ENCODE measurements around the gene LSM10.

Gene LSM10

DNA sequence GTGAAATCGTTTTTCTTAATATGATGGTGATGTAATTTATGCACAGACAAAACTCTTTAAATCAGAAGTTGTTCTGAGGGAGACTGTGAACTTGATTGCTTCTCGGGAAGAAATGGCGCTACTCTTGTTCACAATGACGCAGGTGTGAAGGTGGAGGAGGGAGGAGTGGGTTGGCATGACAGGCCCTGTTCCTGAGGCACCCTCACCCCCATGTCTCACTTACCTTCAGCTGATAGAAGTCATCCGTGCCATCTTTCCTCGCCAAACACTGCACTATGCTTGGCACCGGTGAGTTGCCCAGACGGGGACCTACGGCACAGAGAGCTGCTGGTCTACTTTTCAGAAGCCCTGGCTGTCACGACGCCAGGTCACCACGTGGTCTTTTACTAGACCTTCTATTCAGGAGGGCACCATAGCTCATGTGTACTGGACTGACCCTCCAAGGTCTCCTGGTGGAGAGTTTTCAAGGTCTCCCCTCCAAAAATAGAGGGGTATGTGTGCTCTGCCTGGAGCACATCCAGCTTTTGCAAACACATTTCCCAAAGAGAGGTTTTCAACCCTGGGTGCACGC is 39.1 kb downstream of the LSM10 start:
- no peak overlapping the region for H3K27ac ChIP-seq
- TF ChIP-seq, protein P1, sequence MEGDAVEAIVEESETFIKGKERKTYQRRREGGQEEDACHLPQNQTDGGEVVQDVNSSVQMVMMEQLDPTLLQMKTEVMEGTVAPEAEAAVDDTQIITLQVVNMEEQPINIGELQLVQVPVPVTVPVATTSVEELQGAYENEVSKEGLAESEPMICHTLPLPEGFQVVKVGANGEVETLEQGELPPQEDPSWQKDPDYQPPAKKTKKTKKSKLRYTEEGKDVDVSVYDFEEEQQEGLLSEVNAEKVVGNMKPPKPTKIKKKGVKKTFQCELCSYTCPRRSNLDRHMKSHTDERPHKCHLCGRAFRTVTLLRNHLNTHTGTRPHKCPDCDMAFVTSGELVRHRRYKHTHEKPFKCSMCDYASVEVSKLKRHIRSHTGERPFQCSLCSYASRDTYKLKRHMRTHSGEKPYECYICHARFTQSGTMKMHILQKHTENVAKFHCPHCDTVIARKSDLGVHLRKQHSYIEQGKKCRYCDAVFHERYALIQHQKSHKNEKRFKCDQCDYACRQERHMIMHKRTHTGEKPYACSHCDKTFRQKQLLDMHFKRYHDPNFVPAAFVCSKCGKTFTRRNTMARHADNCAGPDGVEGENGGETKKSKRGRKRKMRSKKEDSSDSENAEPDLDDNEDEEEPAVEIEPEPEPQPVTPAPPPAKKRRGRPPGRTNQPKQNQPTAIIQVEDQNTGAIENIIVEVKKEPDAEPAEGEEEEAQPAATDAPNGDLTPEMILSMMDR (conservative IDR thresholded peaks at IDR 0.05) = no peak
- no peak for TF ChIP-seq ZFX (IDR thresholded peaks at IDR 0.05)

DNA sequence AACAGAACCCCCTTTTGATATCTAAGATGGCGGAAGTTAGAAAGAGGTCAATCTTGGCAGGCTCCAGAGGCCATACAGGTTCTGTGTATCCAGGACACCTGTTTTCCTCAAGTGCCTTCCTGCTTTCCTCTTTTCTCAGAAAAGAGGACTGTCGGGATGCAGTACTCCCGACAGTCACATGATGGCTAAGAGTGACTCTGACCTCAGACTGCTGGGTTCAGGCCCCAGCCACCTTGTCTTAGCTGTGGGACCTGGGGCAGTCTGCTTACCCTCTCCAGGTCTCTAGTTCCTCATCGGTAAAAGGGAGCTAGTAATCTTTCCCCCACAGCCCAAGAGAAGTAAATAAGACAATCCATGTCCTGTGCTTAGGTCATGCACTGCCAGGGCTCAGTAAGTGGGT is 41.9 kb downstream of the LSM10 start:
- TF ChIP-seq, protein P1 (conservative IDR thresholded peaks at IDR 0.05) = no peak
- no peak for TF ChIP-seq ZFX (IDR thresholded peaks at IDR 0.05)
- no peak overlapping the region for H3K27ac ChIP-seq

DNA sequence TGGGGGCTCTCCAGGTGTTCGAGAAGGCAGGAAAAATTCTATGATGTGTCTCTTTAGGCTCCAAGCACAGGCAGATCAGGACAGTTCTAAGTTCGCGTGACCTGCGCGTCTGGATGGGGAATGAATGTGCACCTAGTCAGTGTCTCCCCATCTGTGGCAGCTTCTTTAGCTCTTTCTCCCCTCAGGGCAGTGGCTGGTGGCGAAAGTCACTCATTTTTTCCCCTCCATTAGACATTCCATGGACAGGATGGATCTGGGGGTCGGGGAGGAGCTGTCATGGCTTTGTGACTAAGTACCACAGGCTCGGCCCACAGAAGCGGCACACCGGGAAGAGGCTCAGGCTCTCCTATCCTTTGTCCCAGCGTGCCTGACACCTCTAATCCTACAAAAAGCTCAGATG is 43.2 kb downstream of the LSM10 start:
- no peak for TF ChIP-seq ZFX (IDR thresholded peaks at IDR 0.05)
- TF ChIP-seq, protein P1 (conservative IDR thresholded peaks at IDR 0.05) = no peak
- no peak overlapping the region for H3K27ac ChIP-seq

DNA sequence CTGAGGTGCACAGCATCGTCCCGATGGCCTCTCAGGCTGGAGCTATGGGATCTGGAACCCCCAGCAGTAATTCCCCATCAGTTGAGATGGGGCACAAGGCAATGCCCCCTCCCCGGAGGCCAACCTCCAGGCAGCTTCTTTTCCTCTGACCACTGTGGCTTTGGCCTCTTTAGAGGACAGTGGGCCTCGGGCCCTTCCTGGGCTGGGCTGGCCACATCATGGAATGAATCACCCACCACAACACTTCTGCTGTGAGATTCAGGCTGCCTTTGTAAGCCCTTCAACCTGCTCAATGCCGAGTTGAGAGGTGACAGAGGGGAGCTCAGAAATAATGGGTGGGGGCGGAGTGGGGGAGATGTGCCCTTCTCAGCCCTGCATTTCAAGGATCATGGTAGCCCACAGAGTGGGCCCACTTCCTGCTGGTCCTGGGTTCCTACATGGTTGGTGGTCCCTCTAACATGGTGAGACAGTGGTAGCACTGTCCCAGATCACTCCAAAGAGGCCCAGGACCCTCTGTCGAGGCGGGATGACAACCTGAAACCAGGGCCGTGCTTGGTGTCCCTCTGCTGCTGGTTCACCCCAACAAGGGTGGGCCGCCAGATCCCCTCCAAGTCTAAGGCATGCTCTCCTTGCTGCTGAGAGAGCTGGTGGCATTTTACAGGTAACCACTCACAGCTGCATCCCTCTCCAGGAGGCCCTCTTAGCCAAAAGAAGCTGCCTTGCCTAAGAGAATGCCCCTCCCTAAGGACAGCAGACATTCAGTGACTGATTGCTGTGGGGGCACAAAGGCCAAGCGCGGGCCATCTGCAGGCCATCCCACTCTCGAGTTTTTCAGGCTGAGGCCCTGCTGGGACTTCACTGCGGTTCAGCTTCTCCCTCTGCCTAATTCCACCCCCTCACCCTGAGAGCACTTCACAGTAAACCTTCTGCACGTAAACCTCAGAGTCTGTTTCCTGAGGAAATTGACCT is 44.5 kb downstream of the LSM10 start:
- no peak overlapping the region for H3K27ac ChIP-seq
- TF ChIP-seq ZFX (IDR thresholded peaks at IDR 0.05) = no peak

DNA sequence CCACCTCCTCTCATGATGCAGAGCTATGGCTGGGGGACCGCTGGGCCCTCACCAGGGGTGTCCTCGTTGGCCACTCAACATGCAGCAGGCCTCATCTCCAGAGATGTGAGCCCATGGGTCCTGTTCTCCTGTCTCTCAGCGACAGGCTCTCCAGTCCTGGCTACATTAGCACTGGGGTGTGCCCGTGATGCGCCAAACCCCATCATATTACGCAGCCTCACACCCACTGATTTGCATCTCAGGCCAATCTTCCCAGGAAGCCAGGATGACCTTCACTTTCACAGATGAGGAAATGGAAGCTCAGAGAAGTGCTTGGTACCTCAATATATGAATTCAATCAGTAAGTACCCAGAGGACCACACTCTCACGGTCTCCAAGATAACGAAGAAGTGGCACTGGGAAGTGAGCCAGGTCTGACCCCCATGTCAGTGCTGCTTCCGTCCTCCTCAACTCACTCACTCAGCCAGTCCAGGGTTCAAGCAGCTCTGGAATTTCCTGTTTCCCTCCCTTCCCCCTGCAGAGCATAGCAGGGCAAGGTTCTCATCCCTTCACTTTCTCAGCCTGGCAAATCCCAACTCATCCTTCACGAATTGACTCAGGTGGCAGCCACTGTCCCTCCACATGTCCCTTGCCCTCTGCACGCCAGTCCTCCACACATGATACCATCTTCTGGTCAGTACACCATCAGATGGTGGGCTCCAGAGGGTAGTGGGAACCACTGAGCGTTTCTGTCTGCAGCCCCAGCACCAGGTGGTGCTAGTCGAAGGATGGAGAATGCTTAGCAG is 45.4 kb downstream of the LSM10 start:
- H3K27ac ChIP-seq = no peak overlapping the region
- TF ChIP-seq ZFX (IDR thresholded peaks at IDR 0.05) = no peak
- TF ChIP-seq, protein P1 (conservative IDR thresholded peaks at IDR 0.05) = no peak

DNA sequence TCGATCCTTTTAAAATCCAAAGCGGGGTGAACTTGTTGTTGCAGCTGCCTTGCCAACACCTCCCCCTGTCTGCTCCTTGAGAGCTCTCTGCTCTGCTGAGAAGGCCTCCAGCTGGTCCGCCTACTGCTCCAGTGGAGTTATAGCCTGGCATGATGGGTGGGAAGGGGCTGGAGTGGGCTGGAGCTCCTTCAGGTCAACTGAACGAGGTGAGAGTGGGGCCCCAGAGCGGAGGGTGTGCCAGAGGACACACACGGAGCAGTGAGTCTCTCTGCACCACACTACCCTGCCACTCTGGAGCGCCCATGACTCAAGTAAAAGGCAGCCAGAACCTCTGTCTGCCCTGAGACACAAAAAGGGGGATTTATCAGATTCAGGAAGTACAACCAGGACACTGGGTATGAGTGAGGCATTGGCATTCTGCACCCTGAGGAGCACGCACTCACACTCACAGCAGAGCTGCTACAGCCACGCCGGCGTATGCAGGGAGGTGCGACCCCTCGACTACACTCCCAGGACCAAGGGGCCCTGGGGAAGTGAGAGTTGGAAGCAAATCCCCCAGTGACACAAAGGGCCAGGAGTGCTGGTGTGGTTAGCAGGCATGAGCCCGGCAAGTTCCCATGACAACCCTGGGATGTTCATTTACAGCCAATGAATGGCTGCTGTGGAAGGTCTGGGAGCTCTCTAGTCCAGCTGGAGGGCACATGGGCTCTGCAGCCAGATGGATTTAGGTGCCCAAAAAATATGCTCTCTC is 46.3 kb downstream of the LSM10 start:
- no peak for TF ChIP-seq ZFX (IDR thresholded peaks at IDR 0.05)
- TF ChIP-seq, protein P1 (conservative IDR thresholded peaks at IDR 0.05) = no peak
- H3K27ac ChIP-seq = no peak overlapping the region

DNA sequence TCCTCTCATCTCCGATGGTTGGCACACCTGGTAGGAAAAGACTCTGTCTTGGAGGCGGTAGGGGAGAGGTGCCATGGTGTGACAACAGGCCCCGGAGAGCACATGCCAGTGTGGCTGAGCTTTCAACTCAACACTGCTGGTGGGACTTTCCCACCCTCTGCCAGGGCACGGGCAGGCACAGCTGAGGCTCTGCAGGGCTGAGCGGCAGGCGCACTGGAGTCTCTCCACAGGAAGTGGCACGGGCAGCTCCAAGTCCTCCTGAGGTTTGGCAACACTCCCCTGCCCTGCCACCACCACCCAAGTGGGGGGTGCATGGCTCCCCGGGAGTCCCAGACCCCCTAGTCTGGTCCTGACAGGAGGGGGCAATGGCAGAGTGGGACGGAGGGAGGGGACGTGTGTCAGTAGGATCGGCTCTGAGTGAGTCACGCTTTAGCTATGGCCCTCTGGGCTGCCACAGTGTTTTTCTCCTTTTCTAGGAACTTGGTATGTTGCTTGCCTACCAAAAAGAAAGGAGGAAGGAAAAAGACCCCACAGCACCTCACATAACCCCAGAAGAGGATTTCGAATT is 47.0 kb downstream of the LSM10 start:
- H3K27ac ChIP-seq = no peak overlapping the region
- TF ChIP-seq, protein P1 (conservative IDR thresholded peaks at IDR 0.05) = no peak
- no peak for TF ChIP-seq ZFX (IDR thresholded peaks at IDR 0.05)
